GM18511 (cell line): ENCODE data around the gene PRPSAP2.

Experiments
- ATAC-seq: cut with Tn5 transposase; IDR thresholded peaks from one replicate; pipeline ENCODE4 v1.9.1; 2021; ENCODE audit warnings: mild to moderate bottlenecking, moderate library complexity; ENCODE audit not compliant: unreplicated experiment

PRPSAP2 gene

DNA sequence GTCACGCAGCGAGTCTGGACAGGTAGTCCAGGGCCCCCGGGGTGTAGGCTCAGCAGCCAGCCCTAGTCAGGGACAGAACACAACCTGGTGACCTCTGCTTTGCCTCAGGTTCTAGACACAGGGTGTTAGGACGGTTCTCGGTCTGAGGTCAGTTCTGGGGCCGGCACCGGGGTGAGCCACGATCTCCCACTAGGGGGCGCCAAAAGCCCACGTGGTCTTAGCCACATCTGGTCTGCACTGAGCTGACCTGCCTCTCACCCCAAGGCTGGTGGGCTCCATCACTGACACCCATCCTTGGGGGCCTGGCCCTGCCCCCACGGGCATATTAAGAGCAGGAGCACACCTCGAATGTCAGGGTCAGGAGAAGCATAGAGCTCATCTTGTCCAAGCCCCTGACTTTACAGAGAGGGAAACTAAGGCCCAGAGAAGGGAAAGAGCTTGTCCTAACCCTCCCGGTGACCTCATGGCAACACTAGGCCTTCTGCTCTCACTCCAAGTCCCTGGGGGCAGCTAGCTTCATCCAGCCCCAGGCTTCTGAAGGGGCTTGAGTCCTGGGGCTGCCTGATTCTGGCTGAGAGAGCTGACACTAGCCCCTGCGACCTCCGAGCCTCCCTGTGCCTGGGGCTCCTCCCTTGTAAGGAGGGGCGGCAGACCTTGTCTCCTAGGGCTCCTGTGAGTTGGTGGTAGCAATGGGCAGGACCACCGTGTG is 103.0 kb downstream of the PRPSAP2 start:
- ATAC-seq, result peak; percentile 78

DNA sequence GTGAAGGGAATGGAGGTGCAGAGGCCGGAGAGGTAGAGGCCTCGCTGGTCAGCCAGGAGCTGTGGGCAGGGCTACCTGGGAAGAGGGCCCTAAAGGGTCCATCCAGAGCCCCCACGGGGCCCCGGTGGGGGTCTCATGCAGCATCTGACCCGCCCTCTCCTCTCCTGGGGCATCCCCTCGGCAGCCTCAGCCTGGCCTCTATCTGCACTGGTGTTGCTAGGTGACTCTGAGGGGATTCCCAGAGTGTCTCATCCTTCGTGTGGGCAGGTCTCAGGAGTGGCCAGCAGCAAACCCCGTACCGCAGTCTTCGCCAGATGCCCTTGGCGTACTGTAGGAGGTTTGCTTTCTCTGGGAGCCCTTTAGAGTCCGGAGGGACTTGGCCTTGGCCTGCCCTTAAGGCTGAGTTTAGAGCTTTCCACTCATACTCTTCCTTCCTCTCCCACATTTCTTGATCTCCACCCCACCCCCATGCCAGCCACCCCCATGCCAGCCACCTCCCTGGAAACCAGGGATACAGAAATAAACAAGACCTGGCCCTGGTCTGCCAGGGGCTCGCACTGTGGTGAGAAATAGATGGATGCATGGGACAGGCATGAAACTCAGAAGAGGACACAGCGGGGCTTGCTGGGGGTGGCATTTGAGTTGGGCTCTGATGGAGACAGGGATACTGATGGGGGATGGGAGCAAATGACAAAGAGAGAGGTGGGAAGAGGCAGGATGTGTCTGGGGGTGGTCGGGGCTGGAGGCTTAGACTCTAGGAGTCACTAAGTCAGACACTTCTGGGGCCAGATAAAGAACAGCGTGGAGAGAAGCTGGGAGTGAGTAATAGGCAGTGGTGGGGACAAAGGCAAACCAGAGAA is 103.9 kb downstream of the PRPSAP2 start:
- no peak for ATAC-seq

GRCh38 chr17:18962494-18962815 is 104.5 kb downstream of the PRPSAP2 start:
- ATAC-seq, result no peak

DNA sequence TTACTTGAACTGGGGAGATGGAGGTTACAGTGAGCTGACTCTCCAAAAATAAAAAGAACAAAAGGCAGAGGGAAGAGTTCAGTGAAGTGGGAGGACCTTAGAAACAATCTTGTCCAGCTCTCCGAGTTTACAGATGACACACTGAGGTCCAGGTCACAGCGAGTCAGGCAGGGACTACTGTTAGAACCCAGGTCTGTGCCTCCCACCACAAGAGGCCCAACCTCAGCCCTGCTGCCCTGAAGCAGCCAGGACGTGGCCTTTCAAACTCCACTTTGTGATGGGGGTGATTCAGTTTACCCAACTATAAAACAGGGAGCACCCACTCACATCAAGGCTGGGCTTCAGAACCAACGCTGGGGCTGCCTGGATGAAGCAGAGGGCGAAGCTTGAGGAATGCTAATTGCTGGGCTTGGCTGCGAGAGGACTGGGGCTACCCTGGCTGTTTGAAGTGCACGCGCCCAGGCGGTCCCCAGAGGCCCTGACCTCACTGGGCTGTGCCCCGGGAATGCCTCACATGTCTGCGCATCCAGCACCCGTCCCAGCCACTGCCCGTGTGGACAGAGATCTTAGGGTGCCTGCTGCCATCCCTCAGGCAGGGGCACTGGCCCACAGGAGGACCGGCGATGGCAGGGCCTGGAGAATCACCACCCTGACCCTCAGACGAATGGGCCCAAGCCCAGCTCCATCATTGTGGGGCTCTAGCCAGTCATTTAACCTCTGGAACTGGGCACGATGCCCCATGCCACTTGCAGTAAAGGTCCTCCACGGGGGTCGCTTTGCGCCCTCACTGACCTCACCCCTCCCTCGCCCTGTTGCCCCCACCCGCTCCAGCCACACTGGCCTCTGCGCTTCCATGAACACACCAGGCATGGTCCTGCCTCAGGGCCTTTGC is 105.4 kb downstream of the PRPSAP2 start:
- ATAC-seq, result no peak

GRCh38 chr17:18964018-18964351 is 106.1 kb downstream of the PRPSAP2 start:
- ATAC-seq, result no peak

DNA sequence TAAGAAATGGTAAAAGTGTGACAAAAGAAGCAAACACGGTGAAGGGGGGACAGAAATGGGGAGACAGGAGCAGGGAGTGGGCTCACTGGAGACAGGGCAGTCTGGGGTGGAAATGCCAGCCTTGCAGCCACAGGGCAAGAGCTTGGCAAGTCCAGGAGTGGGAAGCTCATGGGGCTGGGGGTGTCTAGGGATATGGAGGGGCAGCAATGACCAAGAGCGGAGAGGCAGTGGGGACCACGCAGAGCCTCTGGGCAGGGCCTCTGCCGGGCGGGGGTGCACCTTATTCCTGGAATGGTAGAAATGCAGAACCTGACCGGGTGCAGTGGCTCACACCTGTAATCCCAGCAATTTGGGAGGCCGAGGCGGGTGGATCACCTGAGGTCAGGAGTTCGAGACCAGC is 106.6 kb downstream of the PRPSAP2 start:
- ATAC-seq, result no peak

GRCh38 chr17:18965530-18966236 is 107.8 kb downstream of the PRPSAP2 start:
- ATAC-seq, result no peak

DNA sequence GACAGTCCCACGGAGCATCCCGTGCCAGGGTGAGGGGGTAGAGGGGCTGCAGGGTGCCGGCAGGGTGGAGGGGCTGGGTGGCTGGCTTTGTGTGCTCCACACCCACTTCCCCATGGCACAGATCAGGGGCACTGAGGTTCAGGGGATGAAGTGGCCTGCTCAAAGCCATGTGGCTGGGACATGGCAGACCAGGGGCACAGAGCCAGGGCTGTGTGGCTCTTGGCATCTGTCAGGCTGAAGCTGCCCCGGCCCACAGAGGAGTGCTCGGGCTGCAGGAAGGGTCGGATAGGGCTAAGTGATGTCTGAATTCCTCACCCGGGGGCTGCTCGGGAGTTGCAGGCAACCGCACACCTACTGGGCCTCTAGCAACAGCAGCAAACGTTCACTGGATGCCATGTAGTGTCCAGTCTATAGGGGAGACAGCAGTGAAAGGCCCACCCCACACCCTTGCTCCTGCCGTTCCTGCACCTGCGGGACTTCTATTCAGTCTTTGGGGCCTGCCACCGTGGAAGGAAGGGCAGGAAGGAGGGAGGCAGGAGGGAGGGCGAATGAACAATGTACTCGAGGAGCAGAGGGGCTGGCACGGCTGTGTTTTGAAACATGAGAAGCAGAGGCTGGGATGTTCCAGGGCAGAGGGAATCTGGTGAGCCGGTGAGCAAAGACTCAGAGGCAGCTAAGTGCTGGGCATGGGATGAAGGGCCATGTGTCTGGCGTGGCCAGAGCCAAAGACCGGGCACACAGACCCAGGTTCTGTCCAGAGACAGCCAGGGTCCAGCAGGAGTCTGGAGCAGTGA is 109.1 kb downstream of the PRPSAP2 start:
- no peak for ATAC-seq

DNA sequence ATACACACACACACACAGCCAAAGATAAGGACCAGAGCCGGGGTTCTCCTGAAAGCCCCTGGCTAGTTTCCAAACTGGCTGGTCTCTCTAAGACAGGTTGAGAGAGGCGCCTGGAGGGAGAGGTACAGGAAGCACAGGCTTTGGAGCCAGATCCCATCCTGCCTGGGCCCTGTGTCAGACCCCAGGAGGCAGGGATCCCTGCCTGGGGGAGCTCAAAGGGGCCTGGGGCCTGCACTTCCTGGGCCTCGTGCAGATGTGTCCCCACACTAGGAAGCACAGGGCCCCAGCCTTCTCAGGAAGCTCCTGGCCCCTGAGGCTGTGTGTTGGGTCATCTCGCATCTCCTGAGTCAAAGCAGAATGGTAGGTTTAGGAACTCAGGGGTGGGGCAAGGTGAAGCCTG is 110.0 kb downstream of the PRPSAP2 start:
- no peak for ATAC-seq

- no peak for ATAC-seq
These were observed 110.4 kb downstream of the PRPSAP2 start for GRCh38 chr17:18968345-18968744.

DNA sequence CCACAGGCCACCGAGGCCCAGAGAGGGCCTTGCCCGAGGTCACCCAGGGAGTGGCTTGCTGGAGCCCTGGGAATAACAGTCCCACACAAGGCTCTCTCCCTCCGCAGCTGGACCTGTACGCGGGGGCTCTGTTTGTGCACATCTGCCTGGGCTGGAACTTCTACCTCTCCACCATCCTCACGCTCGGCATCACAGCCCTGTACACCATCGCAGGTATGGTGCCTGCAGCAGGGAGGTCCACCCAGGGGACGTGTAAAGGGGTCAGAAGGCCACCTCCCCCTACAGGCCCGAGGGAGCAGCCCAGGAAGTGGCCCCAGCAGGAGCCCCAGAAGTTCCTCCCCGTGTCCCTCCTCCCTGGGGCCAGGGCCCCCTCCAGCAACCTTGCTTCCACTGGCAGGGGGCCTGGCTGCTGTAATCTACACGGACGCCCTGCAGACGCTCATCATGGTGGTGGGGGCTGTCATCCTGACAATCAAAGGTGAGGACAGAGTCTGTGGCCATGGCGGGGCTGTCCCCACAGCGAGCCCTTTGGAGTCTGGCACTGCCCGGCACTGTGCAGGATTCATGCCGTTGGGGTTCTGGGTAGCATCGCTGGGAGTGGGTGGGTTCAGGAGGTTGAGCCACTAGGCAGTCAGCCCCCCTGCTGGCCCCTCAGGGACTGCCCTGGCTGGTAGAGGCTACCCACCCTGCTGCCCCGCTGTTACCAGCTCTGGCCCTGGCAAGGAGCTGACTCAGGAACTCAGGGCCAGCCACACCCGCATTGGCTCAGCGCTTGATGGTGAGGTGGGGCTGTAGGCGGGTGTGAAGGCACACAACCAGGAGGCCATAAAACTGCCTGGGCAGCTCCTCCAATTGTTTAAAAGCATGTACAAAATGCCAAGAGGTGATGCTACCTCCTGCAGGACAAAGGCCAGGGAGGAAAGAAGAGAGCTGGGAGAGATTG is 111.3 kb downstream of the PRPSAP2 start:
- no peak for ATAC-seq

GRCh38 chr17:18970582-18971480 is 112.9 kb downstream of the PRPSAP2 start:
- ATAC-seq, result no peak

DNA sequence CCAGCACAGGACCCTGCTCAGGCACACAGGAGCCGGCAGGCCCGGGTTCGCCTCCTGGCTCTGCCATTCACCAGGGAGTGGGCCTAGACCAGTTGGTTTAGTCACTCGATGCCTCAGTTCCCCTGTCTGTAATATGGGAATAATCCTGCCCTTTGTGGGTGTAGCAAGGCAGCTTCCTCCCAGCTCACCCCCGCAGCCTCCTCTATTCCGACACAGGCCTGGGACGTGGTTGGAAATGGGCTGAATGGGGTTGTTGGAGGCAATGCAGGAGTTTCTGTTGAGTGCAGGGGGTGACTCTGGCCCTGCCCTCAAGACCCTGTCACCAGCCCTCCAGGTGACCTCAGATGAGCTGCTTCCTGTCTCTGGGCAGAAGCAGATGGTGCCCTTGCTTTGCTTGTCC is 113.9 kb downstream of the PRPSAP2 start:
- no peak for ATAC-seq

- no peak for ATAC-seq
These were observed 116.6 kb downstream of the PRPSAP2 start for GRCh38 chr17:18974407-18975149.

DNA sequence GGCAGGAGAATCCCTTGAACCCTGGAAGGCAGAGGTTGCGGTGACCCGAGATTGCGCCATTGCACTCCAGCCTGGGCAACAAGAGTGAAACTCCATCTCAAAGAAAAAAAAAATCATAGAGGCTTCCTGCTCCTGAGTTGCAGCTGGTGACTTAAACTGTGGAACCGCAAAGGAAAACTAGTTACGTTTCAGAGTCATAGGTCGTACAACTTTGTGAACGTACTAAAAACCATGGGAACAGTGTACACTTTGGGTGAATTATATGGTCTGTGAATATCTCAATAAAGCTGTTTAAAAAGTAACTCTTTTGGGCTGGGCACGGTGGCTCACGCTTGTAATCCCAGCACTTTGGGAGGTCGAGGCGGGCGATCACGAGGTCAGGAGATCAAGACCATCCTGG is 117.7 kb downstream of the PRPSAP2 start:
- ATAC-seq, result no peak

- ATAC-seq, result no peak
These were observed 118.3 kb downstream of the PRPSAP2 start for GRCh38 chr17:18976201-18976600.

GRCh38 chr17:18977021-18977420 is 119.1 kb downstream of the PRPSAP2 start:
- no peak for ATAC-seq
